ENCODE measurements around the gene ACTL7B. TPM values are rescaled to one million over a fixed set of nuclear protein-coding genes. Genes with fewer than 3 reads are reported as not detected.
"Not testable (repeated sequence)": the region's sequence is repeated elsewhere in the genome, so short reads cannot be mapped to it uniquely, and the experiment has no call there.

Gene ACTL7B
- total RNA-seq, 1 donor from 2014 or later, result not detected

DNA sequence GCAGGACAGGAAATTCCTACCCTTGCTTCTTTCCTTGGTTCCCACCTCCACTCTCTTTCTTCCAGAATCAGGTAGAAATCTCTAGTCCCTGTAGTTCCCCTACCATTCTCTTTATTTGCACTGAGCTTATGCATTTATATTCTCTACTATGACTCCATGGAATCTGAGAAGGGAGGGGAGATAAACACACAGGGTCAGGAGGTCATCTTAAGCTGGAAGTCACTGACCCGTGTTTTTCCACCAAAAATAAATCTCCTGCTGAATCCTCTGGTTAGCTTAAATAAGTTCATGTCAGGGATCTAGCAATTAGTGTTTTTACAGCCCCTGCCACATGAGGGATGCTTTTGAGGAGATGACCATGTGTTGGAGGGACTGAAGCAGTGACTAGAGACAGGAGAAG lies 3.7 kb downstream of the ACTL7B start:
- no peaks in the 10 kb centered on the region for H3K36me3 ChIP-seq
- no peaks in the 10 kb centered on the region for H3K4me1 ChIP-seq
- no peaks in the 10 kb centered on the region for H3K9me3 ChIP-seq
- no peak for TF ChIP-seq POLR2A (IDR thresholded peaks at IDR 0.05)
- no peak for TF ChIP-seq POLR2AphosphoS5 (IDR thresholded peaks at IDR 0.05; ENCODE audit: insufficient read depth in 1 of 2, low read depth in 1 of 2)
- TF ChIP-seq, protein P1, sequence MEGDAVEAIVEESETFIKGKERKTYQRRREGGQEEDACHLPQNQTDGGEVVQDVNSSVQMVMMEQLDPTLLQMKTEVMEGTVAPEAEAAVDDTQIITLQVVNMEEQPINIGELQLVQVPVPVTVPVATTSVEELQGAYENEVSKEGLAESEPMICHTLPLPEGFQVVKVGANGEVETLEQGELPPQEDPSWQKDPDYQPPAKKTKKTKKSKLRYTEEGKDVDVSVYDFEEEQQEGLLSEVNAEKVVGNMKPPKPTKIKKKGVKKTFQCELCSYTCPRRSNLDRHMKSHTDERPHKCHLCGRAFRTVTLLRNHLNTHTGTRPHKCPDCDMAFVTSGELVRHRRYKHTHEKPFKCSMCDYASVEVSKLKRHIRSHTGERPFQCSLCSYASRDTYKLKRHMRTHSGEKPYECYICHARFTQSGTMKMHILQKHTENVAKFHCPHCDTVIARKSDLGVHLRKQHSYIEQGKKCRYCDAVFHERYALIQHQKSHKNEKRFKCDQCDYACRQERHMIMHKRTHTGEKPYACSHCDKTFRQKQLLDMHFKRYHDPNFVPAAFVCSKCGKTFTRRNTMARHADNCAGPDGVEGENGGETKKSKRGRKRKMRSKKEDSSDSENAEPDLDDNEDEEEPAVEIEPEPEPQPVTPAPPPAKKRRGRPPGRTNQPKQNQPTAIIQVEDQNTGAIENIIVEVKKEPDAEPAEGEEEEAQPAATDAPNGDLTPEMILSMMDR (IDR thresholded peaks at IDR 0.05), result no peak
- no peak overlapping the region for H3K27ac ChIP-seq
- intact Hi-C loops (cut with DNase I), result no loop called here
- no peaks in the 10 kb centered on the region for H3K27me3 ChIP-seq
- H3K4me3 ChIP-seq, result no peak overlapping the region
- peak in 1 of 2 donors; percentile 28 for DNase-seq (ENCODE audit: extremely low spot score in 2 of 2)

DNA sequence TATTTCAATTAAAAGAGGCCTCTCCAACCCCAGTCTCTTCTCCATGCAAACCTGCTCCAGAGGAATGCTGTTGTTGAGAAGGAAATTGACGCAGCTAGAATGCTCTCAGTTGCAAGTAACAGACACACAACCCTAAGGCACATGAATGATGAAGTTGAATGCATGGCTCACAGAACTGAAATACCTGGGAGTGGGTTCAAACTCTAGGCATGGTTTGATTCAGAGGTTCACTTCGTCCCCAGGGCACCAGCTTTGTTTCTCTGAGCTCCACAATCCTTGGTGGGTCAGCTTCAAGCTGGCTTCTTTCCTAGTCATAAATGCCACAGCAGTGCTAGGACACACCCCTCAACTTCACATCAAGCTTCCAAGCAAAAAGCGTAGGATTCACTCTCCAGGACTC lies 4.6 kb downstream of the ACTL7B start:
- no peaks in the 10 kb centered on the region for H3K36me3 ChIP-seq
- no peaks in the 10 kb centered on the region for H3K9me3 ChIP-seq
- H3K4me3 ChIP-seq, result no peak overlapping the region
- TF ChIP-seq POLR2AphosphoS5 (IDR thresholded peaks at IDR 0.05; ENCODE audit: insufficient read depth in 1 of 2, low read depth in 1 of 2), result no peak
- TF ChIP-seq POLR2A (IDR thresholded peaks at IDR 0.05), result no peak
- TF ChIP-seq, protein P1 (IDR thresholded peaks at IDR 0.05), result no peak
- H3K27me3 ChIP-seq, result no peaks in the 10 kb centered on the region
- intact Hi-C loops (cut with DNase I), result no loop called here
- no peak overlapping the region for H3K27ac ChIP-seq
- no peaks in the 10 kb centered on the region for H3K4me1 ChIP-seq
- DNase-seq (ENCODE audit: extremely low spot score in 2 of 2), result peak in 1 of 2 donors; percentile 64

DNA sequence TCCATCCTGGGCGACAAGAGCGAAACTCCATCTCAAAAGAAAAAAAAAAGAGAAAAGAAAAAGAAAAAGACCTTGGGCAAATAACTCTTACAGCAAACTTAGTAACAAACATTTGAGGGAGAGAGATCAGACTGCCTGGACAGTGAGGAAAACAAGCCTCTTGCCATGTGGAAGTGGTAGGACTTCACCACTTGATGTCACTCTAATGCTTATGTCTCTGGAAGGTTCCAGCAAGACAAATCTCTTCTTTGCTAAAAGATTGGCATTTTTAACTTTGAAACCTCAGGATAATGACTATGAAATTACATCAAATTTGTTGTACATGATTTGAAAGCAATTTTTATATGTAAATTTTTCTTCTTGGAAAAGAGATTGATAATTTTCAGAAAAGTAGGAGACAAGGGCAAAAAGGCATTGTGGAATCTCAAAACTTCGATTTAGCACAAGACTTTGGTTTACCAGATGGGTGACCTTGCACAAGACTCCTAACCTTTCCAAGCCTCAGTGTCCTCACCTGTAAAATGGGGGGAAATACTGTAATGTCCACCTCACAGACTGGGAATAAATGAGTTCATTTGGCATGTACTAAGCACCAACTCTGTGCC lies 5.4 kb downstream of the ACTL7B start:
- intact Hi-C loops (cut with DNase I), result no loop called here
- peak in 1 of 2 donors; percentile 9 for DNase-seq (ENCODE audit: extremely low spot score in 2 of 2)
- Histone ChIP-seq H3K9me3 (no peaks in the 10 kb centered on the region), H3K36me3 (no peaks in the 10 kb centered on the region), H3K27me3 (no peaks in the 10 kb centered on the region), H3K4me1 (no peaks in the 10 kb centered on the region), H3K4me3 (no peak overlapping the region), H3K27ac (no peak overlapping the region)
- TF ChIP-seq, protein P1 (IDR thresholded peaks at IDR 0.05), result no peak
- TF ChIP-seq POLR2AphosphoS5 (IDR thresholded peaks at IDR 0.05; ENCODE audit: insufficient read depth in 1 of 2, low read depth in 1 of 2) (no peak), POLR2A (IDR thresholded peaks at IDR 0.05) (no peak)

DNA sequence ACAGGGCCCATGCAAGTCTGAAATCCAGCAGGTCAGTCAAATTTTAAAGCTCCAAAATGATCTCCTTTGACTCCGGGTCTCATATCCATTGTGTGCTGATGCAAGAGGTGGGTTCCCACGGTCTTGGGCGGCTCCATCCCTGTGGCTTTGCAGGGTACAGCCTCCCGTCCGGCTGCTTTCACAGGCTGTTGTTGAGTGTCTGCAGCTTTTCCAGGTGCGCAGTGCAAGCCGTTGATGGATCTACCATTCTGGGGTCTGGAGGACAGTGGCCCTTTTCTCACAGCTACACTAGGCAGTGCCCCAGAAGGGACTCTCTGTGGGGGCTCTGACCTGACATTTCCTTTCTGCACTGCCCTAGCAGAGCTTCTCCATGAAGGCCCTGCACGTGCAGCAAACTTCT lies 7.5 kb downstream of the ACTL7B start:
- intact Hi-C loops (cut with DNase I), result not testable (repeated sequence)

DNA sequence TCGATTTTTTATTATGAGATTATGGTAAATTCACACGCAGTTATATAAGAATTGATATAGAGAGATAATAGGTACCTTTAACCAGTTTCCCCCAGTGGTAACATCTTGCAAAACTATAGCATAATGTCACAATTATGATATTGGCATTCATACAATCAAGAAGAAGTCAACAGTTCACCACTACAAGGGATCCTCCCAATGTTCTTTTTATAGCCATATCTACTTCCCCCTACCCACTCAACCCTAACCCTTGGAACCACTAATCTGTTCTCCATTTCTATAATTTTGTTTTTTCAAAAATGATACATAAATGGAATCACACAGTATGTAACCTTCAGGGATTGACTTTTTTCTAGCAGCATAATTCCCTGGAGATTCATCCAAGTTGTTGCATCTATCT lies 9.8 kb downstream of the ACTL7B start:
- TF ChIP-seq POLR2A (IDR thresholded peaks at IDR 0.05) (no peak), POLR2AphosphoS5 (IDR thresholded peaks at IDR 0.05; ENCODE audit: insufficient read depth in 1 of 2, low read depth in 1 of 2) (no peak)
- TF ChIP-seq, protein P1 (IDR thresholded peaks at IDR 0.05), result no peak
- Histone ChIP-seq H3K4me3 (no peak overlapping the region), H3K4me1 (no peaks in the 10 kb centered on the region), H3K27me3 (no peaks in the 10 kb centered on the region), H3K27ac (no peak overlapping the region), H3K36me3 (no peaks in the 10 kb centered on the region), H3K9me3 (no peaks in the 10 kb centered on the region)
- intact Hi-C loops (cut with DNase I), result no loop called here
- no peak for DNase-seq (ENCODE audit: extremely low spot score in 2 of 2)

More for the DNA sequence above, 7.5 kb downstream of the ACTL7B start:
- H3K4me1 ChIP-seq, H3K9me3 ChIP-seq, H3K27me3 ChIP-seq, H3K36me3 ChIP-seq, H3K4me3 ChIP-seq, H3K27ac ChIP-seq: not testable (repeated sequence)
- DNase-seq (ENCODE audit: extremely low spot score in 2 of 2), result peak; percentile 29 to 70
